SK-MEL-5 (cell line): ENCODE measurements around the gene ZNF579. TPM values are rescaled to one million over a fixed set of nuclear protein-coding genes. Genes with fewer than 3 reads are reported as not detected.
"Not testable (repeated sequence)": the region's sequence is repeated elsewhere in the genome, so short reads cannot be mapped to it uniquely, and the experiment has no call there.

Experiments used
- DNase-seq: peaks from one replicate; pipeline ENCODE4 v3.0.0-alpha.2; 2016; ENCODE audit warnings: low read depth, low spot score
- in situ Hi-C: cut with HindIII; loops from 2 replicates; pipeline ENCODE4 v1.10.0; 2016; ENCODE audit warnings: low sequenced_read_pairs, high pct_unique_total_duplicates, low pct_unique_long_range_greater_than_20kb
- total RNA-seq: library from RNA; depleted of rRNA; stranded (reverse); fragments of >200 nt; shearing (Covaris generic); gene quantifications from 2 replicates; pipeline ENCODE4 v1.2.3, GENCODE V29; 2014

ZNF579 gene
- total RNA-seq, 1 experiment from 2014 or later: 2.4 TPM

DNA sequence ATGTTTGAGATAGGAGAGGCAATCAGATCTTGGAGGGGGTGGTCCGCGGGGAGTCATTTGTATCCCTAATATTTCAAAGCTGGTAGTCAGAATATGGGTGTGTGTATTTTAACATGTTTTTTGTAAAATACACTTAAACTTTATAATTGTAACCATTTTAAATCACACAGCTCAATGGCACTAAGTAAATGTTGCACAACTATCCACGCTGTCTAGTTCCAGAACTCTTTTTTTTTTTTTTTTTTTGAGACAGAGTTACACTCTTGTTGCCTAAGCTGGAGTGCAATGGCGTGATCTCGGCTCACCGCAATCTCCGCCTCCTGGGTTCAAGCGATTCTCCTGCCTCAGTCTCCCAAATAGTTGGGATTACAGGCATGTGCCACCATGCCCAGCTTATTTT is 3.2 kb upstream of the ZNF579 start:
- DNase-seq, in situ Hi-C loops: not testable (repeated sequence)

- DNase-seq, in situ Hi-C loops: not testable (repeated sequence)
These were observed 1.6 kb upstream of the ZNF579 start for GRCh38 chr19:55582284-55582683.

GRCh38 chr19:55581823-55582223 is 1.2 kb upstream of the ZNF579 start:
- in situ Hi-C loops: no loop called here
- DNase-seq: no peak

GRCh38 chr19:55581145-55581822 is 636 bp upstream of the ZNF579 start:
- in situ Hi-C loops: no loop called here
- no peak for DNase-seq

DNA sequence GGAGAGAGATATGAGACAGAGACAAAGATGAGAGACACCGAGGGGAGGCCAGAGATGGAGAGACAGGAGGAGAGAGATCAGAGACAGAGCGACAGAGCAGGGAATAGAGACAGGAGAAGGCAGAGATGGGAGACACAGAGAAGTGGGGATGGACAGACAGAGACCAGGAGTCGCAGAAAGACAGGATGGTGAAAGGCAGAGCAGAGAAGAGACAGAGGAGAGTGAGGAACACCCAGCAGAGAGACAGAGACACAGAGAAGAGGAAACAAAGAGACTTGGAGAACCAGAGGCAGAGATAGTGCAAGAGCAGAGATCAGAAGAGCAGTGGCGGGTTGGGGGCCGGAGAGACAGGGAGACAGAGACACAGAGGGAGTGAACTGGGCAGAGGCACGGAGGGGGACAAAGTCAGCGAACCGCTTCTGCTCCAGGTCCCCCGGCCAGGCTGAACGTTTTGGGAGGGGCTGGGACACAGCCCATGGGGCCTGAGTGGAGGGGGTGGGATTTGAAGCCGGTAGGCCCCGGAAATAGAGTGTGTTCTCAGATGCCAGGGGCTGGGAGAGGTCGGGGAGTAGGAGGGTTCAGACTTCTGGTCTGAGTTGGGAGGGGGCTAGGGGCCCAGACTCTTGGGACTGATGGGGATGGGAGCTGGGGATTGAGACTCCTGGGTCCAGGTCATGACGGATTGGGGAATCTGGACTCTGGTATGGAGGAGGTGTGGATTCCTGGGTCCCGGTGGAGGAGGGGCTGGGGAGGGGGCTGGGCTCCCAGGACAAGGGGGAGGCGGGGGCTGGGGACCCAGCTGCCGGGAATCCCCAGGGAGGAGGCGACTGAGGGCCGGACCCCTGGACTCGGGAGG is 654 bp downstream of the ZNF579 start:
- DNase-seq: no peak
- in situ Hi-C loops: no loop called here

GRCh38 chr19:55578761-55579747 is 1.6 kb downstream of the ZNF579 start:
- in situ Hi-C loops: no loop called here
- DNase-seq: no peak

GRCh38 chr19:55578031-55578760 is 2.5 kb downstream of the ZNF579 start:
- no peak for DNase-seq
- in situ Hi-C loops: no loop called here

GRCh38 chr19:55576746-55577145 is 3.9 kb downstream of the ZNF579 start:
- in situ Hi-C loops: no loop called here

DNA sequence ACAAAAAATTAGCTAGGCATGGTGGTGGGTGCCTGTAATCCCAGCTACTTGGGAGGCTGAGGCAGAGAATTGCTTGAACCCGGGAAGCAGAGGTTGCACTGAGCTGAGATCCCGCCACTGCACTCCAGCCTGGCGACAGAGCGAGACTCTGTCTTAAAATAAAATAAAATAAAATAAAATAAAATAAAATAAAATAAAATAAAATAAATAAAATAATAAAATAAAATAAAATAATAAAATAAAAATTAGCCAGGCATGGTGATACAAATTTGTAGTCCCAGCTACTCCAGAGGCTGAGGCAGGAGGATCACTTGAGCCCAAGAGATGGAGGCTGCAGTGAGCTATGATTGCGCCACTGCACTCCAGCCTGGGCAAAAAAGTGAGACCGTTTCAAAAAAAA is 6.7 kb downstream of the ZNF579 start:
- in situ Hi-C loops, DNase-seq: not testable (repeated sequence)

More at GRCh38 chr19:55576746-55577145, 3.9 kb downstream of the ZNF579 start:
- no peak for DNase-seq

DNA sequence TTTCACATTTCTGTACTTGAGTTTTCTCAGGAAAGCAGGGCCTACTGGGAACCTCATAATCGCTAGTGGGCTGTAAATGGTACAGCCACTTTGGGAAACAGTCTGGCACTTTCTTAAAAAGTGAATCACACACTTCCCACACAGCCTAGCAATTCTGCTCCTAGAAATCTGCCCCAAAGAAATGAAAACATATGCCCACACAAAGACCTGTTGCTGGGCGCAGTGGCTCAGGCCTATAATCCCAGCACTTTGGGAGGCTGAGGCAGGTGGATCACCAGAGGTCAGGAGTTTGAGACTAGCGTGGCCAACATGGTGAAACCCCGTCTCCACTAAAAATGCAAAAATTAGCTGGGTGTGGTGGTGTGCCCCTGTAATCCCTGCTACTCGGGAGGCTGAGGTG is 11.2 kb downstream of the ZNF579 start:
- DNase-seq, in situ Hi-C loops: not testable (repeated sequence)

DNA sequence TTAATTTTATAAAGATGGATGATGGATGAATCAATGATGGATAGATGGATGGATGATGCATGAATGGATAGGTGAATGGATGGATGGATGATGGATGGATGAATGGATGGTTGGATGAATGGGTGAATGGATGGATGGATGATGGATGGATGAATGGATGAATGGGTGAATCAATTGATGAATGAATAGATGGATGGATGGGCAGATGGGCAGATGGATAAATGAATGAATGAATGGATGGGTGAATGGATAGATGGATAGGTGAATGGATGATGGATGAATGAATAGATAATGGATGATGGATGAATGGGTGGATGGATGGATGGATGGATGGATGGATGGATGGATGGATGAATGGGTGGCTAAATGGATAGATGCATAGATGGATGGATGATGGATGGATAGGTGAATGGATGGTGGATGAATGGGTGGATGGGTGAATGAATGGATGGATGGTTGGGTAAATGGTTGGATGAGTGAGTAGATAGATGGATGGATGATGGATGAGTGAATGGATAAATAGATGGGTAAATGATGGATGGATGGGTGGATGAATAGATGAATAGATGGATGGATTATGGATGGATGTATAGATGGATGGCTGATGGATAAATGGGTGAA is 12.8 kb downstream of the ZNF579 start:
- no peak for DNase-seq
- in situ Hi-C loops: no loop called here

GRCh38 chr19:55566823-55567222 is 13.8 kb downstream of the ZNF579 start:
- in situ Hi-C loops: no loop called here
- no peak for DNase-seq

GRCh38 chr19:55563261-55563690 is 17.4 kb downstream of the ZNF579 start:
- in situ Hi-C loops: no loop called here

DNA sequence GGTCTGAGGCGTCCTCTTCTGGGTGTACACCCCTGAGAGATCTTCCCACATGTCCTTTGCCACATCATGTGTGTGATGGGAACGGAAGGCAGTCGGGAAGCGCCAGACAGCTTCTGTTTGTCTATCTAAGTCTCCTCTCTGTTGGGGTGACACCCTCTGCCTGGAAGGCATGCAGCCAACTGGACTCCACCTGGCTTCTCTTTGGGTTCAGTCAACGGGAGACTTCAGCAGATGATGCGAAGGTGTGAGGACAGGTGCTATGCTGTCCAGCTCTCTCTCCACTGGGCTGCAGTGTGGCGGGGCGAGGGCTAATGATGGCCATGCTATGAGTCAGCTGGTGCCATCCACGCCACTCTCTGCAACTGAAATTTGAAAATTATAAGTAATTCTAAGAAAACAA is 21.0 kb downstream of the ZNF579 start:
- DNase-seq: no peak

More at GRCh38 chr19:55563261-55563690, 17.4 kb downstream of the ZNF579 start:
- DNase-seq: no peak

DNA sequence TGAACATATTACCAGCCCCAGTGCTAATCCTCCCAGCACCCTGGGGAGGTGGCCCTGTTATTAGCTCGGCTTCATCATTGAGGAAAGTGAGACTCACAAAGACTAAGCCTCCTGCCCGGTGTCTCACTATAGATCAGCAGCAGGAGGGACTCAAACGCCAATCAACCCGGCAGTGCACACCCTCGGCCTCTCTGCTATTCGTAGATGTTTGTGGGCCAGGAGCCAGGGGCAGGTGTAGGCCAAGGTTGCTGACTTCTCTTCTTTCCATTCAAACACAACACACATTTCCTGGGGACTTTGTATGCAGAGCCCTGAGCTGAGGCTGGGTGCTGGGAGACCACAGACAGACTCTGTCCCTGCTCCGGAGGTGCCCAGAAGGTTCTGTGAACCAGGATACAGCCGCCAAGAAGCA is 25.9 kb downstream of the ZNF579 start:
- in situ Hi-C loops: no loop called here
- DNase-seq: no peak

More for the DNA sequence above, 21.0 kb downstream of the ZNF579 start:
- in situ Hi-C loops: no loop called here

GRCh38 chr19:55554302-55554701 is 26.3 kb downstream of the ZNF579 start:
- in situ Hi-C loops: no loop called here
- DNase-seq: no peak
